ENCODE measurements around the gene NAALAD2.
"Not testable (repeated sequence)": the region's sequence is repeated elsewhere in the genome, so short reads cannot be mapped to it uniquely, and the experiment has no call there.

DNA sequence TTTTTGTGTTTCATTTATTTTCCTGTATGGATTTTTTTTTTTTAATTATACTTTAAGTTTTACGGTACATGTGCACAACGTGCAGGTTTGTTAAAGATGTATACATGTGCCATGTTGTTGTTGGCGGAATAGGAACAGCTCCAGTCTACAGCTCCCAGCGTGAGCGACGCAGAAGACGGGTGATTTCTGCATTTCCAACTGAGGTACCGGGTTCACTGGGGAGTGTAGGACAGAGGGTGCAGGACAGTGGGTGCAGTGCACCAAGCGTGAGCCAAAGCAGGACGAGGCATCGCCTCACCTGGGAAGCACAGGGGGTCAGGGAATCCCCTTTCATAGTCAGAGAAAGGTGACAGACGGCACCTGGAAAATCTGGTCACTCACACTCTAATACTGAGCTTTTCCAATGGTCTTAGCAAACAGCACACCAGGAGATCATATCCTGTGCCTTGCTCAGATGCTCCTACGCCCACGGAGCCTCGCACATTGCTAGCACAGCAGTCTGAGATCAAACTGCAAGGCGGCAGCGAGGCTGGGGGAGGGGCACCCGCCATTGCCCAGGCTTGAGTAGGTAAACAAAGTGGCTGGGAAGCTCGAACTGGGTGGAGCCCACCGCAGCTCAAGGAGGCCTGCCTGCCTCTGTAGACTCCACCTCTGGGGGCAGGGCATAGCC lies 105.6 kb downstream of the NAALAD2 start:
- not testable (repeated sequence) for TF ChIP-seq EZH2 (IDR thresholded peaks at IDR 0.05; ENCODE audit: low read length)
- TF ChIP-seq, protein P1, sequence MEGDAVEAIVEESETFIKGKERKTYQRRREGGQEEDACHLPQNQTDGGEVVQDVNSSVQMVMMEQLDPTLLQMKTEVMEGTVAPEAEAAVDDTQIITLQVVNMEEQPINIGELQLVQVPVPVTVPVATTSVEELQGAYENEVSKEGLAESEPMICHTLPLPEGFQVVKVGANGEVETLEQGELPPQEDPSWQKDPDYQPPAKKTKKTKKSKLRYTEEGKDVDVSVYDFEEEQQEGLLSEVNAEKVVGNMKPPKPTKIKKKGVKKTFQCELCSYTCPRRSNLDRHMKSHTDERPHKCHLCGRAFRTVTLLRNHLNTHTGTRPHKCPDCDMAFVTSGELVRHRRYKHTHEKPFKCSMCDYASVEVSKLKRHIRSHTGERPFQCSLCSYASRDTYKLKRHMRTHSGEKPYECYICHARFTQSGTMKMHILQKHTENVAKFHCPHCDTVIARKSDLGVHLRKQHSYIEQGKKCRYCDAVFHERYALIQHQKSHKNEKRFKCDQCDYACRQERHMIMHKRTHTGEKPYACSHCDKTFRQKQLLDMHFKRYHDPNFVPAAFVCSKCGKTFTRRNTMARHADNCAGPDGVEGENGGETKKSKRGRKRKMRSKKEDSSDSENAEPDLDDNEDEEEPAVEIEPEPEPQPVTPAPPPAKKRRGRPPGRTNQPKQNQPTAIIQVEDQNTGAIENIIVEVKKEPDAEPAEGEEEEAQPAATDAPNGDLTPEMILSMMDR (optimal IDR thresholded peaks at IDR 0.05 in 1 of 3, IDR thresholded peaks at IDR 0.05 in 1 of 3, conservative IDR thresholded peaks at IDR 0.05 in 1 of 3; ENCODE audit: extremely low read depth in 1 of 3, insufficient read depth in 2 of 3, low read length in 3 of 3), result not testable (repeated sequence)

Data from keratinocyte (primary cell).